Calu3 (cell line): ENCODE measurements around the gene SERPINE2. TPM values are rescaled to one million over a fixed set of nuclear protein-coding genes. Genes with fewer than 3 reads are reported as not detected.

Experiments
- BruUV-seq: library from RNA; stranded (reverse); fragments of 400-500 nt; replicated peaks from 2 replicates; lab custom pipeline; 2021; lab: Mats Ljungman, UMichigan
- CTCF ChIA-PET: fragments of 300-600 bp; sonication (Branson Sonifier 250); formaldehyde crosslinking; loops from one replicate; lab custom pipeline; 2022; ENCODE audit warnings: antibody characterized with exemption; lab: Charles Lee
- DNase-seq: peaks from one replicate; pipeline ENCODE4 v3.0.0; 2022
- H3K27ac Mint-ChIP-seq: one replicate; pipeline ENCODE4 v1.8.0; 2022; ENCODE audit warnings: mixed read lengths; ENCODE audit not compliant: unreplicated experiment
- H3K27me3 Mint-ChIP-seq: one replicate; pipeline ENCODE4 v1.8.0; 2022; ENCODE audit warnings: mixed read lengths; ENCODE audit not compliant: unreplicated experiment
- H3K36me3 Mint-ChIP-seq: one replicate; pipeline ENCODE4 v1.8.0; 2022; ENCODE audit warnings: mild to moderate bottlenecking, moderate library complexity, mixed read lengths; ENCODE audit not compliant: insufficient read depth, unreplicated experiment
- H3K4me1 Mint-ChIP-seq: one replicate; pipeline ENCODE4 v1.8.0; 2022; ENCODE audit warnings: mild to moderate bottlenecking, low read depth, mixed read lengths; ENCODE audit not compliant: unreplicated experiment
- H3K4me3 Mint-ChIP-seq: one replicate; pipeline ENCODE4 v1.8.0; 2022; ENCODE audit warnings: mild to moderate bottlenecking, low read depth, moderate library complexity, mixed read lengths; ENCODE audit not compliant: unreplicated experiment
- H3K9me3 Mint-ChIP-seq: one replicate; pipeline ENCODE4 v1.8.0; 2022; ENCODE audit warnings: low read depth, mixed read lengths; ENCODE audit not compliant: unreplicated experiment
- intact Hi-C: fragments of 100-400 bp; cut with micrococcal nuclease; formaldehyde crosslinking; loops from one replicate; pipeline ENCODE4 v1.10.0; 2022; ENCODE audit not compliant: unreplicated experiment
- total RNA-seq: library from RNA; stranded (reverse); gene quantifications from 2 replicates; pipeline ENCODE4 v1.2.3, GENCODE V29; 2022
- TF ChIP-seq, protein P1 (sequence below): fragments of 200-600 bp; IDR thresholded peaks from one replicate; pipeline ENCODE4 v1.8.0; 2022; ENCODE audit warnings: antibody characterized with exemption; ENCODE audit not compliant: unreplicated experiment

SERPINE2 gene
- total RNA-seq, 1 experiment from 2014 or later, result 39.7 TPM

DNA sequence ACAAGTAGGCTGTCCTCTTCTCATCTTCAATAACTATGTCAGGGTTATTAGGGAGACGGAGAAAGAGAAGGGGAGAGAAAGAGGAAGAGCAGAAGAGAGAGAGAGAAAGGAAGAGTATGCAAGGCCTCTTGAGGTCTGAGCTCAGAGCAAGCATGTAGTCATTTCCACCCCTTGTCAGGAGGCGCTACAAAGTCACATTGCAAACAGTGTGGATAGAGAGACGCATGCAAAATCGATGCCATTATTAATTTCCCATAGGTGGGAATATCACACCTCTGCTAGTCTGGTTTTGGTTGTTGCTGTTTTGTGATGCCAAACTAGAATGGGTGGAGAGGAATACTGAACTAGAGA, 24.2 kb upstream of the SERPINE2 start:
- Mint-ChIP-seq H3K27ac (no peak overlapping the region), H3K36me3 (no peaks in the 10 kb centered on the region), H3K27me3 (peaks cover 15% of the 10 kb centered on the region), H3K9me3 (no peaks in the 10 kb centered on the region), H3K4me1 (peaks cover 11% of the 10 kb centered on the region), H3K4me3 (no peak overlapping the region)
- TF ChIP-seq, protein P1, sequence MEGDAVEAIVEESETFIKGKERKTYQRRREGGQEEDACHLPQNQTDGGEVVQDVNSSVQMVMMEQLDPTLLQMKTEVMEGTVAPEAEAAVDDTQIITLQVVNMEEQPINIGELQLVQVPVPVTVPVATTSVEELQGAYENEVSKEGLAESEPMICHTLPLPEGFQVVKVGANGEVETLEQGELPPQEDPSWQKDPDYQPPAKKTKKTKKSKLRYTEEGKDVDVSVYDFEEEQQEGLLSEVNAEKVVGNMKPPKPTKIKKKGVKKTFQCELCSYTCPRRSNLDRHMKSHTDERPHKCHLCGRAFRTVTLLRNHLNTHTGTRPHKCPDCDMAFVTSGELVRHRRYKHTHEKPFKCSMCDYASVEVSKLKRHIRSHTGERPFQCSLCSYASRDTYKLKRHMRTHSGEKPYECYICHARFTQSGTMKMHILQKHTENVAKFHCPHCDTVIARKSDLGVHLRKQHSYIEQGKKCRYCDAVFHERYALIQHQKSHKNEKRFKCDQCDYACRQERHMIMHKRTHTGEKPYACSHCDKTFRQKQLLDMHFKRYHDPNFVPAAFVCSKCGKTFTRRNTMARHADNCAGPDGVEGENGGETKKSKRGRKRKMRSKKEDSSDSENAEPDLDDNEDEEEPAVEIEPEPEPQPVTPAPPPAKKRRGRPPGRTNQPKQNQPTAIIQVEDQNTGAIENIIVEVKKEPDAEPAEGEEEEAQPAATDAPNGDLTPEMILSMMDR, result no peak
- BruUV-seq, result no TSS peak
- no peak for DNase-seq
- CTCF ChIA-PET, result interaction anchor here (0.6 to 1.2 kb wide), 5 partner anchors 15 to 506 kb away, joined by 3 to 5 read pairs (median 4); no protein-coding TSS in a partner anchor
- intact Hi-C loops, result no loop called here

DNA sequence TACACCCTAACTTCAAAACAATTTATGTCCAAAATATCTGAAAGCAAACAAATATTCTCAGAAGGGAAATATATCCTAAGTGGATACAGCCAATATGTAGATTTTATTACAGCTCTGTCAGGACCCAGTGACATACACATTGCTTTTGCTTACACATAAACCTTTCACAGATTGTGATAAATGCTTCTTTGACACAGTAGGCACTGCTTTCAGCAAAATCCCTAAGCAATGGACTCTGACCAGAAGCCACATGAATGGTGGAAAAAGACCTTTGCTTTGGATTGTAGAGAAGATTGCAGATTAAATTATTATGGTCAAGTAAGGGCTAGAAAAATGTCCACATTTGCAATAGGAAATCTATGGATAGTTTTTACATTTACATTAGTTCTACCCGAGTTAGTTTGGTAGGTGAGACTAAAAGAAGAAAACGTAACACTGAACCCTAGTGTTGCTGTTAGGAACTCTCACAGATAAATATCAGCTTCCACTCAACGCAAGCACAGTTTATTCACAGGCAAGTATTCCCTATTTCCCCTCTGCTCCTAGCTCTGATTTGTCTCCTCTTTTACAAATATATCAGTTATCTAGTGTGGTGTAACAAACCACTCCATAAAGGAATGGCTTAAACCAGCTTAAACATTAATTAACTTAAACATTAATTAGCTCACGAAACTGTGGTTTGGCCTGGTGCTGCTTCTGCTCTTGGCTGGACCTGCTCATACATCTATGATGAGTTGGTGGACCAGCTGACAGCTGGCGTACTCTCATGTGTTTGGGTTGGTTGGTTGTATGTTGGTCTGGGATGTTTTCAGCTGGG, 23.6 kb upstream of the SERPINE2 start:
- H3K9me3 Mint-ChIP-seq, result peaks cover 3% of the 10 kb centered on the region
- DNase-seq, result no peak
- H3K27ac Mint-ChIP-seq, result no peak overlapping the region
- no peak overlapping the region for H3K4me3 Mint-ChIP-seq
- intact Hi-C loops, result no loop called here
- CTCF ChIA-PET, result interaction anchor here (0.6 to 1.2 kb wide), 4 partner anchors 15 to 222 kb away, joined by 3 to 5 read pairs (median 4); no protein-coding TSS in a partner anchor
- TF ChIP-seq, protein P1, result no peak
- no TSS peak for BruUV-seq
- no peaks in the 10 kb centered on the region for H3K36me3 Mint-ChIP-seq
- peaks cover 11% of the 10 kb centered on the region for H3K4me1 Mint-ChIP-seq
- H3K27me3 Mint-ChIP-seq, result peaks cover 9% of the 10 kb centered on the region

DNA sequence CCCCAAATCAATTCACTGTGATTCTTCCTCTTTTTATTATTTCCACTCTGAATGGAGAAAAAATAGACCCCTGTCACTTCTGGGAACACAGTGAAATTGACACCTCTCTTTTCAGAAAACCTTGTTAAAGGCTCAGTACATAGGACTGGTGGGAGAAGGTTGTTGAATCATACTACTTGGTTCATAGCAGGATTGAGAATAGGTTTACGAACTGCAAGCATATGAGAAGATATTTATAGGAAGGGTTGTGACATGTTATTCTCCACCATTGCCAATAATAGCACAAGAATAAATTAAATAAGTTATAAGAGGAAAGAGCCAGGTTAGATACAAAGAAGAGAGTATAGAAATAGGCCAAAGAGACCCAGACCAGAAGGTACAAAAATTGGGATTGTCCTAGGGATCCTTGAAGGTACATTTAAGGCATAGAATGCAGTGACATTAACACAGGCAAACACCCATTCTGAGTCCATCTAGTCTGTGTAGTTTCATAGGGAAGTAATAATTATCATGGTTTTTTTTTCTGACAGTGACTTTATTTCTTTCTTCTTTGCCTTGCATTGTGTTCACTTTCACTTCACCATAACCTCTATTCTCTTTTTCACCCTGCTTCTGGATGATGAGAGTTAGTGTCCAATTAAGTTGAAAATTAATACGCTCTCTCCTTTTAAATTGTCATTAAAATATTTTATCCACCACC, 21.8 kb upstream of the SERPINE2 start:
- TF ChIP-seq, protein P1, result no peak
- H3K27ac Mint-ChIP-seq, result no peak overlapping the region
- BruUV-seq, result no TSS peak
- intact Hi-C loops, result no loop called here
- peaks cover 4% of the 10 kb centered on the region for H3K9me3 Mint-ChIP-seq
- no peak overlapping the region for H3K4me3 Mint-ChIP-seq
- H3K36me3 Mint-ChIP-seq, result no peaks in the 10 kb centered on the region
- H3K27me3 Mint-ChIP-seq, result no peaks in the 10 kb centered on the region
- CTCF ChIA-PET, result no interaction called here
- H3K4me1 Mint-ChIP-seq, result peaks cover 11% of the 10 kb centered on the region
- no peak for DNase-seq

DNA sequence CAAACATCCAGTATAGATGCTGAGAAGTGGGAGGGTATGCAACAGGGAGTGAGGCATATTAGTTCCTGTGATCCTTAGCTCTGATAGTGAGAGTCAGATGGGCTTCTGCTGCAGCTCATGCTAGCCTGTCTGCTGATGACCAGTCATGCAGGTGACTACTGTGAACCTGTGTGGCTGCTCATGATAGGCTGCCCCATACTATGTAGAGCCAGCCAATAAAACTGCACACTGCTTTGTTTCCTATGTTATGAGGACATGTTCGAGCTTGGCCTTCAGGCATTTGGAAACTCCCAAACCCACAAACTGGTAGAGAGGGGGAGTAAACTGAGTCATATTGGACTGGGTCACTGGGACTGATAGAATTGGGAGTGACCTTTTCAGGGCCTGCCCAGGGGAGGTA, 20.1 kb upstream of the SERPINE2 start:
- no peak overlapping the region for H3K27ac Mint-ChIP-seq
- peaks cover 11% of the 10 kb centered on the region for H3K4me1 Mint-ChIP-seq

More for the DNA sequence above, 20.1 kb upstream of the SERPINE2 start:
- intact Hi-C loops, result no loop called here
- no peaks in the 10 kb centered on the region for H3K36me3 Mint-ChIP-seq
- TF ChIP-seq, protein P1, result no peak
- no TSS peak for BruUV-seq
- H3K9me3 Mint-ChIP-seq, result peaks cover 8% of the 10 kb centered on the region
- DNase-seq, result no peak
- H3K27me3 Mint-ChIP-seq, result no peaks in the 10 kb centered on the region
- CTCF ChIA-PET, result interaction anchor here (1.1 kb wide), 1 partner anchor 9 kb away, joined by 3 read pairs; no protein-coding TSS in a partner anchor
- H3K4me3 Mint-ChIP-seq, result no peak overlapping the region
